CD4-positive, CD25-positive, alpha-beta regulatory T cell (primary cell): ENCODE measurements around the gene SEMA4A. TPM values are rescaled to one million over a fixed set of nuclear protein-coding genes. Genes with fewer than 3 reads are reported as not detected.

Experiments
- ATAC-seq, 2 donors: fragments of 150-1000 bp; cut with Tn5 transposase; one replicate each; pipeline ENCODE4 v1.10.0; 2021; ENCODE audit warnings: low read depth in 2 of 2, moderate number of reproducible peaks in 2 of 2, moderate library complexity in 1 of 2
- DNase-seq, 3 donors: peaks; one replicate each; pipeline versions ENCODE4 v3.0.0 to v3.0.0-alpha.2; 2012 to 2022; ENCODE audit warnings: mixed read lengths in 1 of 3
- H3K27ac ChIP-seq: one replicate; pipeline ENCODE4 v1.7.0; 2013; ENCODE audit warnings: mild to moderate bottlenecking, low read length; ENCODE audit not compliant: insufficient read depth, poor library complexity, severe bottlenecking
- H3K27me3 ChIP-seq: one replicate; pipeline ENCODE4 v1.7.0; 2013; ENCODE audit warnings: low read length; ENCODE audit not compliant: control insufficient read depth, insufficient read depth
- H3K36me3 ChIP-seq: one replicate; pipeline ENCODE4 v1.7.0; 2013; ENCODE audit warnings: mild to moderate bottlenecking, low read length, moderate library complexity; ENCODE audit not compliant: control insufficient read depth, insufficient read depth
- H3K4me1 ChIP-seq: 2 replicates; pipeline ENCODE4 v1.7.0; 2013; ENCODE audit warnings: mild to moderate bottlenecking, low read length; ENCODE audit not compliant: insufficient read depth, control insufficient read depth, poor library complexity, severe bottlenecking
- H3K4me3 ChIP-seq: one replicate; pipeline ENCODE4 v1.7.0; 2013; ENCODE audit warnings: low read depth, mild to moderate bottlenecking, low read length, moderate library complexity
- H3K9me3 ChIP-seq, 2 experiments: 1 replicate in 1 of 2; 2 replicates in 1 of 2; pipeline ENCODE4 v1.7.0; 2013; ENCODE audit warnings: low read length in 2 of 2, mild to moderate bottlenecking in 1 of 2, moderate library complexity in 1 of 2; ENCODE audit not compliant: control insufficient read depth in 2 of 2
- H3K27ac Mint-ChIP-seq, 3 donors: one replicate each; pipeline ENCODE4 v1.8.0; 2020 to 2022; ENCODE audit warnings: mild to moderate bottlenecking in 3 of 3, mixed read lengths in 3 of 3, moderate library complexity in 2 of 3
- H3K27me3 Mint-ChIP-seq: one replicate; pipeline ENCODE4 v1.8.0; 2022; ENCODE audit warnings: mild to moderate bottlenecking, mixed read lengths
- H3K36me3 Mint-ChIP-seq: one replicate; pipeline ENCODE4 v1.8.0; 2020; ENCODE audit warnings: mixed read lengths
- H3K4me1 Mint-ChIP-seq, 4 donors: one replicate each; pipeline ENCODE4 v1.8.0; 2020 to 2022; ENCODE audit warnings: mixed read lengths in 4 of 4, mild to moderate bottlenecking in 1 of 4
- H3K4me3 Mint-ChIP-seq, 4 donors: one replicate each; pipeline ENCODE4 v1.8.0; 2020 to 2022; ENCODE audit warnings: mild to moderate bottlenecking in 4 of 4, mixed read lengths in 4 of 4, moderate library complexity in 3 of 4
- H3K9me3 Mint-ChIP-seq, 7 donors: one replicate each; pipeline ENCODE4 v1.8.0; 2020 to 2022; ENCODE audit warnings: mixed read lengths in 7 of 7, mild to moderate bottlenecking in 3 of 7, moderate library complexity in 2 of 7
- polyA plus RNA-seq, 4 donors: library from polyadenylated mRNA; unstranded; fragments of 300-500 nt; fragmentation: Illumina TruSeq; gene quantifications; one replicate each; pipeline ENCODE4 v1.2.3, GENCODE V29; 2021
- total RNA-seq: library from RNA; stranded (reverse); gene quantifications from one replicate; pipeline ENCODE4 v1.2.3, GENCODE V29; 2022

SEMA4A gene
- total and polyA plus RNA-seq, 5 donors from 2014 or later, result 0.89 to 41.2 (median 2.0) TPM

DNA sequence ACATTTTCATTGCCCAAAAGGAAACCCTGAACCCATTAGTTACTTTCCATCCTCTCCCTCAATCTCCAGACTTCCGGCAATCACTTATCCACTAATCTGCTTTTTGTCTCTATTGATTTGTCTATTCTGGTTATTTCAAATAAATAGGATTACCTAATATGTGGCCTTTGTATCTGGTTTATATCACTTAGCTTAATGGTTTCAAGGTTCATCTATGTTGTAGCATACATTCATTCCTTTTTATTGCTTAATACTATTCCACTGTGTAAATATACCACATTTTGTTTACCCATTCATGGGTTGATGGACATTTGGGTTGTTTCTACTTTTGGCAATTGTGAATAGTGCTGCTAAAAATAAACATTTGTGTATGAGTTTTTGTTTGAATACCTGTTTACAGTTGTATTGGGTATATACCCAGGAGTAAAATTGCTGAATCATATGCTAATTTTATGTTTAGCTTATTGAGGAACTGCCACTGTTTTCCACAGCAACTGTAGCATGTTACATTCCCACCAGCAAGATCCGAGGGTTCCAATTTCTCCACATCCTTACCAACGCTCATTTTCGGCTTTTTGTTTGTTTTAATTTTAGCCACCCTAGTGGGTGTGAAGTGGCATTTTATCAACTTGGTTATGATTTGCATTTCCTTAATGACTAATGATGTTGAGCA lies 38.0 kb downstream of the SEMA4A start:
- Histone ChIP-seq H3K4me3 (no peak overlapping the region), H3K4me1 (peaks cover 16% of the 10 kb centered on the region), H3K27ac (no peak overlapping the region), H3K9me3 (no peaks in the 10 kb centered on the region), H3K36me3 (peaks cover 5% of the 10 kb centered on the region), H3K27me3 (no peaks in the 10 kb centered on the region)
- H3K4me1 Mint-ChIP-seq, result peaks cover 7 to 37% (median 19%) of the 10 kb centered on the region in 4 donors
- H3K27me3 Mint-ChIP-seq, result peaks cover 12% of the 10 kb centered on the region
- H3K9me3 Mint-ChIP-seq, result peaks cover 0 to 4% (median 0%) of the 10 kb centered on the region in 7 donors
- H3K4me3 Mint-ChIP-seq, result peak overlapping the region in 2 of 4 donors; percentile 52 to 92
- DNase-seq, result no peak
- peaks cover 11% of the 10 kb centered on the region for H3K36me3 Mint-ChIP-seq
- no peak for ATAC-seq
- no peak overlapping the region for H3K27ac Mint-ChIP-seq

- Histone ChIP-seq H3K4me1 (peaks cover 23% of the 10 kb centered on the region), H3K36me3 (peaks cover 5% of the 10 kb centered on the region), H3K9me3 (no peaks in the 10 kb centered on the region), H3K27ac (peak overlapping the region; percentile 73), H3K4me3 (peak overlapping the region; percentile 95), H3K27me3 (no peaks in the 10 kb centered on the region)
- DNase-seq (no peak), ATAC-seq (no peak)
- Mint-ChIP-seq H3K4me3 (peak overlapping the region; percentile 92 to 99 (median 96)), H3K4me1 (peaks cover 11 to 52% (median 25%) of the 10 kb centered on the region in 4 donors), H3K36me3 (peaks cover 11% of the 10 kb centered on the region), H3K27ac (peak overlapping the region in 2 of 3 donors; percentile 97 to 98), H3K9me3 (peaks cover 0 to 2% (median 0%) of the 10 kb centered on the region in 7 donors), H3K27me3 (peaks cover 5% of the 10 kb centered on the region)
These were observed 39.8 kb downstream of the SEMA4A start for GRCh38 chr1:156193208-156193487.

GRCh38 chr1:156193488-156194299 lies 40.3 kb downstream of the SEMA4A start, which contains the start of gene SLC25A44:
SLC25A44 (plus strand) TSS chr1:156194104; CDS start chr1:156199848, 5,744 bp downstream.
- Histone ChIP-seq H3K27ac (peak within 1 kb of the TSS; percentile 78), H3K27me3 (no peaks in the 10 kb centered on the region), H3K9me3 (no peaks in the 10 kb centered on the region), H3K4me3 (peak within 1 kb of the TSS; percentile 95), H3K4me1 (peaks cover 23% of the 10 kb centered on the region), H3K36me3 (peaks cover 5% of the 10 kb centered on the region)
- Mint-ChIP-seq H3K27ac (peak within 1 kb of the TSS; percentile 97 to 98 (median 98)), H3K4me1 (peaks cover 11 to 57% (median 27%) of the 10 kb centered on the region in 4 donors), H3K27me3 (peaks cover 5% of the 10 kb centered on the region), H3K36me3 (peaks cover 11% of the 10 kb centered on the region), H3K4me3 (peak within 1 kb of the TSS; percentile 92 to 99 (median 96)), H3K9me3 (peaks cover 0 to 2% (median 0%) of the 10 kb centered on the region in 7 donors)
- DNase-seq (peak; percentile 96 to 99 (median 99)), ATAC-seq (peak; percentile 98 to 99)

- H3K4me3 Mint-ChIP-seq, result peak overlapping the region; percentile 92 to 99 (median 96)
- Histone ChIP-seq H3K9me3 (no peaks in the 10 kb centered on the region), H3K27me3 (no peaks in the 10 kb centered on the region), H3K36me3 (peaks cover 6% of the 10 kb centered on the region), H3K4me3 (peak overlapping the region; percentile 95), H3K4me1 (peaks cover 29% of the 10 kb centered on the region), H3K27ac (peak overlapping the region; percentile 78)
- H3K27ac Mint-ChIP-seq, result peak overlapping the region; percentile 97 to 98 (median 98)
- peaks cover 5% of the 10 kb centered on the region for H3K27me3 Mint-ChIP-seq
- DNase-seq (no peak), ATAC-seq (no peak)
- peaks cover 11 to 63% (median 29%) of the 10 kb centered on the region in 4 donors for H3K4me1 Mint-ChIP-seq
- peaks cover 0 to 2% (median 0%) of the 10 kb centered on the region in 7 donors for H3K9me3 Mint-ChIP-seq
- H3K36me3 Mint-ChIP-seq, result peaks cover 11% of the 10 kb centered on the region
These were observed 40.9 kb downstream of the SEMA4A start for GRCh38 chr1:156194300-156194652.

GRCh38 chr1:156195853-156196252 lies 42.5 kb downstream of the SEMA4A start:
- peaks cover 19% of the 10 kb centered on the region for H3K36me3 ChIP-seq
- H3K4me3 ChIP-seq, result peak overlapping the region; percentile 1
- no peaks in the 10 kb centered on the region for H3K9me3 Mint-ChIP-seq
- peaks cover 21% of the 10 kb centered on the region for H3K36me3 Mint-ChIP-seq
- ATAC-seq (no peak), DNase-seq (no peak)
- peaks cover 11 to 77% (median 35%) of the 10 kb centered on the region in 4 donors for H3K4me1 Mint-ChIP-seq
- peaks cover 43% of the 10 kb centered on the region for H3K4me1 ChIP-seq
- peak overlapping the region; percentile 59 to 96 (median 64) for H3K4me3 Mint-ChIP-seq
- no peaks in the 10 kb centered on the region for H3K9me3 ChIP-seq
- H3K27me3 Mint-ChIP-seq, result no peaks in the 10 kb centered on the region
- no peak overlapping the region for H3K27ac ChIP-seq
- peak overlapping the region in 2 of 3 donors; percentile 8 to 81 for H3K27ac Mint-ChIP-seq
- no peaks in the 10 kb centered on the region for H3K27me3 ChIP-seq

DNA sequence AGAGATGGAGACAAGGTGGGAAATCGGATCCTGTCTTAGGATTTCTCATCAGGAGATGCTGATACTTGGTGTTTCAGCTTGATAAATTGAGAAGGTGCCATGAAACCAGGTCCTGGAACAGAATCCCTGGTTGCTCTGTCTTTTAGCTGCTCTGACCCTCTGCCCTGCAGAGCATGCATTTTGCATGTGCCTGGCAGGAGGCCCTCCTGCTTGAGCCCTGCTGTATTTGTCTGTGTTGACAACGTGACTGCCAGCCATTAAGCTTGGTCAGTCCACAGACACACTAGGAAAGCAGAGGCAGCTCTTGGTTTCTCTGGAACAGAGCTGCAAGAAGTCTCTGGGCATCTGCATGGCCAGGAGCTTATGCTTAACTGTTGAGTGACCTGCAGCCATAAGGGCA lies 43.1 kb downstream of the SEMA4A start:
- peaks cover 21% of the 10 kb centered on the region for H3K36me3 Mint-ChIP-seq

GRCh38 chr1:156198831-156199349 lies 45.5 kb downstream of the SEMA4A start:
- DNase-seq, result peak in 1 of 3 donors; percentile 44
- Mint-ChIP-seq H3K27me3 (no peaks in the 10 kb centered on the region), H3K4me1 (peaks cover 8 to 65% (median 28%) of the 10 kb centered on the region in 4 donors), H3K4me3 (peak overlapping the region; percentile 18 to 79 (median 54)), H3K9me3 (no peaks in the 10 kb centered on the region), H3K27ac (peak overlapping the region; percentile 73 to 98 (median 75)), H3K36me3 (peaks cover 20% of the 10 kb centered on the region)
- H3K27ac ChIP-seq, result peak overlapping the region; percentile 47
- peak overlapping the region; percentile 13 for H3K4me3 ChIP-seq
- H3K4me1 ChIP-seq, result peaks cover 51% of the 10 kb centered on the region
- peak; percentile 17 to 30 for ATAC-seq
- H3K27me3 ChIP-seq, result no peaks in the 10 kb centered on the region
- H3K36me3 ChIP-seq, result peaks cover 40% of the 10 kb centered on the region
- H3K9me3 ChIP-seq, result no peaks in the 10 kb centered on the region

More for the DNA sequence above, 43.1 kb downstream of the SEMA4A start:
- Mint-ChIP-seq H3K27ac (no peak overlapping the region), H3K9me3 (no peaks in the 10 kb centered on the region), H3K27me3 (no peaks in the 10 kb centered on the region), H3K4me3 (peak overlapping the region in 2 of 4 donors; percentile 38 to 59), H3K4me1 (peaks cover 11 to 77% (median 35%) of the 10 kb centered on the region in 4 donors)
- Histone ChIP-seq H3K36me3 (peaks cover 23% of the 10 kb centered on the region), H3K9me3 (no peaks in the 10 kb centered on the region), H3K27ac (no peak overlapping the region), H3K4me1 (peaks cover 48% of the 10 kb centered on the region), H3K27me3 (no peaks in the 10 kb centered on the region), H3K4me3 (no peak overlapping the region)
- ATAC-seq (no peak), DNase-seq (no peak)
